ENCODE data around the gene ARHGAP15. TPM values are rescaled to one million over a fixed set of nuclear protein-coding genes. Genes with fewer than 3 reads are reported as not detected.

The ARHGAP15 gene
- total RNA-seq, 1 experiment from 2014 or later: 0.42 TPM

- ATAC-seq: no peak
- H4K20me1 ChIP-seq (ENCODE audit: insufficient read depth): no peaks in the 10 kb centered on the region
- H3K4me3 ChIP-seq (replicated peaks in 1 of 2; ENCODE audit: low read depth in 1 of 2, low read length in 2 of 2): no peak overlapping the region
- no peak overlapping the region for H3K27ac ChIP-seq (ENCODE audit: low read depth, low read length)
- RAD21 ChIA-PET (ENCODE audit: low non-redundant PET in 1 of 2, low total read pairs in 2 of 2, uncharacterized antibody in 2 of 2, unreplicated experiment in 2 of 2): no interaction called here
- CTCF ChIA-PET: no interaction called here
- no peak overlapping the region for H2AFZ ChIP-seq (ENCODE audit: low read depth, low read length, poor library complexity, severe bottlenecking)
- H3K9me3 ChIP-seq (ENCODE audit: control insufficient read depth in 1 of 2, insufficient read depth in 1 of 2, low read depth in 1 of 2, low read length in 2 of 2): no peaks in the 10 kb centered on the region
- no peaks in the 10 kb centered on the region for H3K4me1 ChIP-seq (ENCODE audit: control insufficient read depth in 1 of 2, insufficient read depth in 2 of 2, low read length in 2 of 2)
- no peaks in the 10 kb centered on the region for H3K36me3 ChIP-seq (ENCODE audit: control insufficient read depth in 1 of 2, insufficient read depth in 2 of 2, low read length in 2 of 2)
- intact Hi-C loops (cut with micrococcal nuclease): no loop called here
- POLR2A ChIA-PET: no interaction called here
- no peak for DNase-seq (ENCODE audit: low read depth, low spot score)
- no peak overlapping the region for H3K4me2 ChIP-seq (ENCODE audit: low read length)
- BruUV-seq (replicated peaks): no TSS peak
- no peak for TF ChIP-seq ATF3 (IDR thresholded peaks at IDR 0.05)
- no peak for TF ChIP-seq SIN3A (IDR thresholded peaks at IDR 0.05; ENCODE audit: low read depth)
- TF ChIP-seq REST (IDR thresholded peaks at IDR 0.05; ENCODE audit: low read depth): no peak
- TF ChIP-seq ZBTB33 (IDR thresholded peaks at IDR 0.05; ENCODE audit: extremely low read depth, insufficient replicate concordance, low read length): no peak
- TF ChIP-seq ZNF274 (IDR thresholded peaks at IDR 0.05; ENCODE audit: low read depth, low read length): no peak
- TF ChIP-seq EZH2phosphoT487 (IDR thresholded peaks at IDR 0.05; ENCODE audit: borderline replicate concordance): no peak
- TF ChIP-seq SRF (IDR thresholded peaks at IDR 0.05; ENCODE audit: low read depth): no peak
- no peak for TF ChIP-seq POLR2A (IDR thresholded peaks at IDR 0.05; ENCODE audit: borderline replicate concordance, extremely low read depth, insufficient read depth, insufficient read length)
- TF ChIP-seq ELF1 (IDR thresholded peaks at IDR 0.05; ENCODE audit: borderline replicate concordance, low read depth): no peak
- TF ChIP-seq POLR2AphosphoS5 (IDR thresholded peaks at IDR 0.05; ENCODE audit: low read depth, low read length): no peak
- TF ChIP-seq ZFX (IDR thresholded peaks at IDR 0.05): no peak
- no peak for TF ChIP-seq JUND (IDR thresholded peaks at IDR 0.05)
- TF ChIP-seq EGR1 (IDR thresholded peaks at IDR 0.05; ENCODE audit: low read depth): no peak
- no peak for TF ChIP-seq RAD21 (IDR thresholded peaks at IDR 0.05; ENCODE audit: low read depth)
- TF ChIP-seq CEBPB (IDR thresholded peaks at IDR 0.05; ENCODE audit: low read depth): no peak
- TF ChIP-seq MAX (IDR thresholded peaks at IDR 0.05): no peak
- no peak for TF ChIP-seq EZH2 (IDR thresholded peaks at IDR 0.05)
- no peak for TF ChIP-seq CTCF (IDR thresholded peaks at IDR 0.05 in 2 of 3, conservative IDR thresholded peaks at IDR 0.05 in 1 of 3; ENCODE audit: borderline replicate concordance in 1 of 3, insufficient read depth in 1 of 3, low read depth in 2 of 3, low read length in 2 of 3)
- no peak overlapping the region for H3K9ac ChIP-seq (ENCODE audit: low read length)
- no peaks in the 10 kb centered on the region for H3K27me3 ChIP-seq (ENCODE audit: insufficient read depth, low read length)
- no peaks in the 10 kb centered on the region for H3K79me2 ChIP-seq (ENCODE audit: insufficient read depth, low read length)
- no peaks in the 10 kb centered on the region for H3K9me2 ChIP-seq (ENCODE audit: insufficient read depth)
Measured at GRCh38 chr2:143481237-143481623, 352.0 kb downstream of the ARHGAP15 start.
